ENCODE data around the gene DBX2.
"Not testable (repeated sequence)": the region's sequence is repeated elsewhere in the genome, so short reads cannot be mapped to it uniquely, and the experiment has no call there.

The DBX2 gene

DNA sequence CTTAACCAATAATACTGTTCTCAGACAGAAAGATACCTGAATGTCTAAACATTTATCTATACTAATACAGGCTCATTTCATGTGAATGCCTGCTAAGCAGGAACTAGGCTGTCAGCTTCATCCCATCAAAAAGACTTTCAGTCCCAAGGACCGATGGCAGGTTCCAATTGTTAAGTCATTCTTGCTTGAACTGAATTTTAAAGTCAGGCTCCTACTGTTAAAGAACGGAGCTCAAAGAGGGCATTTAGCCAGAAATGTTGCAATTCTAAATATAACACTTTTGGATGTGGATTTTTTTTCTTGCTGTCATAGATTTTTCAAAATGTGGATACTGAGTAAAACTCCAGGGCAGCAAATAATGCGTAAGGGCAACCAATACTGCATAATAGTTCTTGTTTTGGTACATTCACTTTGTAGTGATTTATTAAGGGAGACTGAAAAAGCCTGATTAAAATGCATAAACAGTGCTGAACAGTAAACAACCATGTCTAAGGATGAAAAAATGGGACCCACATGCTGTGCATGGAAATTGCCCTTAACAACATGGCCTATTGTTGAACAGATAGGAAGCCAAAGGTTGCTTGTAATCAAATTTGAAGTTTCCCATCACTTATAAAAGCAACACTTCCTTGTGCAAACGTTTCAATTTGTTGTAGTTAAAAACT is 38.6 kb upstream of the DBX2 start:
- no peak overlapping the region for H3K9ac ChIP-seq (ENCODE audit: low read length)

GRCh38 chr12:45088608-45089007 is 37.7 kb upstream of the DBX2 start:
- H3K4me3 ChIP-seq (ENCODE audit: low read depth, low read length, poor library complexity, severe bottlenecking), result no peak overlapping the region
- H3K9ac ChIP-seq (ENCODE audit: low read length), result no peak overlapping the region
- H3K27ac ChIP-seq (ENCODE audit: low read depth, low read length, poor library complexity, severe bottlenecking), result no peak overlapping the region
- no peaks in the 10 kb centered on the region for H3K27me3 ChIP-seq (ENCODE audit: insufficient read depth, low read length)
- H3K4me2 ChIP-seq (ENCODE audit: low read length), result no peak overlapping the region
- H3K36me3 ChIP-seq (ENCODE audit: insufficient read depth, low read length), result no peaks in the 10 kb centered on the region
- TF ChIP-seq, protein P1, sequence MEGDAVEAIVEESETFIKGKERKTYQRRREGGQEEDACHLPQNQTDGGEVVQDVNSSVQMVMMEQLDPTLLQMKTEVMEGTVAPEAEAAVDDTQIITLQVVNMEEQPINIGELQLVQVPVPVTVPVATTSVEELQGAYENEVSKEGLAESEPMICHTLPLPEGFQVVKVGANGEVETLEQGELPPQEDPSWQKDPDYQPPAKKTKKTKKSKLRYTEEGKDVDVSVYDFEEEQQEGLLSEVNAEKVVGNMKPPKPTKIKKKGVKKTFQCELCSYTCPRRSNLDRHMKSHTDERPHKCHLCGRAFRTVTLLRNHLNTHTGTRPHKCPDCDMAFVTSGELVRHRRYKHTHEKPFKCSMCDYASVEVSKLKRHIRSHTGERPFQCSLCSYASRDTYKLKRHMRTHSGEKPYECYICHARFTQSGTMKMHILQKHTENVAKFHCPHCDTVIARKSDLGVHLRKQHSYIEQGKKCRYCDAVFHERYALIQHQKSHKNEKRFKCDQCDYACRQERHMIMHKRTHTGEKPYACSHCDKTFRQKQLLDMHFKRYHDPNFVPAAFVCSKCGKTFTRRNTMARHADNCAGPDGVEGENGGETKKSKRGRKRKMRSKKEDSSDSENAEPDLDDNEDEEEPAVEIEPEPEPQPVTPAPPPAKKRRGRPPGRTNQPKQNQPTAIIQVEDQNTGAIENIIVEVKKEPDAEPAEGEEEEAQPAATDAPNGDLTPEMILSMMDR (IDR thresholded peaks at IDR 0.05; ENCODE audit: low read length), result no peak
- no peaks in the 10 kb centered on the region for H3F3A ChIP-seq (ENCODE audit: insufficient read depth, low read length)
- no peaks in the 10 kb centered on the region for H3K9me3 ChIP-seq (ENCODE audit: low read length)
- H2AFZ ChIP-seq (ENCODE audit: low read length), result no peak overlapping the region
- no peaks in the 10 kb centered on the region for H3K4me1 ChIP-seq (ENCODE audit: insufficient read depth, low read length, severe bottlenecking)
- no peaks in the 10 kb centered on the region for H3K79me2 ChIP-seq (ENCODE audit: insufficient read depth, low read length)
- no peaks in the 10 kb centered on the region for H3K9me2 ChIP-seq (ENCODE audit: low read depth, low read length)
- no peaks in the 10 kb centered on the region for H4K20me1 ChIP-seq (ENCODE audit: insufficient read depth, low read length)

More for the DNA sequence above, 38.6 kb upstream of the DBX2 start:
- Histone ChIP-seq H3K36me3 (ENCODE audit: insufficient read depth, low read length) (no peaks in the 10 kb centered on the region), H3K4me1 (ENCODE audit: insufficient read depth, low read length, severe bottlenecking) (no peaks in the 10 kb centered on the region), H2AFZ (ENCODE audit: low read length) (no peak overlapping the region), H3K27ac (ENCODE audit: low read depth, low read length, poor library complexity, severe bottlenecking) (no peak overlapping the region), H3K9me2 (ENCODE audit: low read depth, low read length) (no peaks in the 10 kb centered on the region), H4K20me1 (ENCODE audit: insufficient read depth, low read length) (no peaks in the 10 kb centered on the region), H3K27me3 (ENCODE audit: insufficient read depth, low read length) (no peaks in the 10 kb centered on the region), H3K4me2 (ENCODE audit: low read length) (no peak overlapping the region), H3K4me3 (ENCODE audit: low read depth, low read length, poor library complexity, severe bottlenecking) (no peak overlapping the region), H3F3A (ENCODE audit: insufficient read depth, low read length) (no peaks in the 10 kb centered on the region), H3K9me3 (ENCODE audit: low read length) (no peaks in the 10 kb centered on the region), H3K79me2 (ENCODE audit: insufficient read depth, low read length) (no peaks in the 10 kb centered on the region)
- TF ChIP-seq, protein P1 (IDR thresholded peaks at IDR 0.05; ENCODE audit: low read length), result no peak
- TF ChIP-seq EZH2 (IDR thresholded peaks at IDR 0.05; ENCODE audit: borderline replicate concordance, low read length), result no peak

- H3K79me2 ChIP-seq (ENCODE audit: insufficient read depth, low read length); H4K20me1 ChIP-seq (ENCODE audit: insufficient read depth, low read length); H3K4me2 ChIP-seq (ENCODE audit: low read length); H3K27me3 ChIP-seq (ENCODE audit: insufficient read depth, low read length); H3K9me3 ChIP-seq (ENCODE audit: low read length); H3K9ac ChIP-seq (ENCODE audit: low read length); H3K27ac ChIP-seq (ENCODE audit: low read depth, low read length, poor library complexity, severe bottlenecking); H3K36me3 ChIP-seq (ENCODE audit: insufficient read depth, low read length); H3F3A ChIP-seq (ENCODE audit: insufficient read depth, low read length); H3K9me2 ChIP-seq (ENCODE audit: low read depth, low read length); H3K4me1 ChIP-seq (ENCODE audit: insufficient read depth, low read length, severe bottlenecking); H3K4me3 ChIP-seq (ENCODE audit: low read depth, low read length, poor library complexity, severe bottlenecking); H2AFZ ChIP-seq (ENCODE audit: low read length): not testable (repeated sequence)
Observed at GRCh38 chr12:45084248-45084647, 33.3 kb upstream of the DBX2 start.

DNA sequence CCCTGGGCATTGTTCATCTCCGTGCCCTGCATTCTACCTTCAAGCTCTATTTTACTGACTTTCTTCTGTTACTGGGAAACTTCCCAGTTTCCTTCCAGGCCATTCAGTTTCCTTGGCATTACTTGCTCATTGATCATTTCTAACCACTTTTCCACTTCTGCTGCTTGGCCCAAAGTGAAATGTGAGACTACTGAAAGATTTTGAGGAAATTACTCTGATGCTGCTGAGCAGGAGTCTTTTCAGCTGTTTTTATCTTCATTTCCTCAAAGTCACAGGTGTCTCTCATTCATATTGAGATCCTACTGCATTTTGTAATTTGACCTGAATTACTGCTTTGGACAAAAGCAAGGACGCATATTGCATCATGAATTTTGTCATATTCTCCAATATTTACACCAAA is 26.4 kb upstream of the DBX2 start:
- Histone ChIP-seq H3K9ac (ENCODE audit: low read length) (no peak overlapping the region), H3K9me2 (ENCODE audit: low read depth, low read length) (no peaks in the 10 kb centered on the region), H3K4me2 (ENCODE audit: low read length) (no peak overlapping the region), H3K36me3 (ENCODE audit: insufficient read depth, low read length) (no peaks in the 10 kb centered on the region), H3K4me3 (ENCODE audit: low read depth, low read length, poor library complexity, severe bottlenecking) (no peak overlapping the region), H3K9me3 (ENCODE audit: low read length) (no peaks in the 10 kb centered on the region), H3F3A (ENCODE audit: insufficient read depth, low read length) (no peaks in the 10 kb centered on the region), H2AFZ (ENCODE audit: low read length) (no peak overlapping the region), H3K27ac (ENCODE audit: low read depth, low read length, poor library complexity, severe bottlenecking) (no peak overlapping the region), H3K79me2 (ENCODE audit: insufficient read depth, low read length) (no peaks in the 10 kb centered on the region), H4K20me1 (ENCODE audit: insufficient read depth, low read length) (no peaks in the 10 kb centered on the region), H3K27me3 (ENCODE audit: insufficient read depth, low read length) (no peaks in the 10 kb centered on the region), H3K4me1 (ENCODE audit: insufficient read depth, low read length, severe bottlenecking) (no peaks in the 10 kb centered on the region)
- no peak for TF ChIP-seq EZH2 (IDR thresholded peaks at IDR 0.05; ENCODE audit: borderline replicate concordance, low read length)
- TF ChIP-seq, protein P1 (IDR thresholded peaks at IDR 0.05; ENCODE audit: low read length), result no peak

All from OCI-LY1 (cell line).